Thyroid gland (tissue), 4 donors: ENCODE measurements around the gene CR2. TPM values are rescaled to one million over a fixed set of nuclear protein-coding genes. Genes with fewer than 3 reads are reported as not detected.
"Not testable (repeated sequence)": the region's sequence is repeated elsewhere in the genome, so short reads cannot be mapped to it uniquely, and the experiment has no call there.

Experiments used
- DNase-seq, 2 donors: peaks; one replicate each; pipeline ENCODE4 v3.0.0-alpha.2; 2019
- H3K27ac ChIP-seq, 3 donors: fragments of 200-600 bp; sonication (generic); 1 replicate in 2 of 3; 2 replicates in 1 of 3; pipeline ENCODE4 v1.5.1; 2016 to 2019; ENCODE audit warnings: mild to moderate bottlenecking in 1 of 3, moderate library complexity in 1 of 3
- H3K27me3 ChIP-seq: fragments of 200-600 bp; sonication (generic); one replicate; pipeline ENCODE4 v1.5.1; 2019
- H3K36me3 ChIP-seq, 2 donors: fragments of 200-600 bp; sonication (generic); one replicate each; pipeline ENCODE4 v1.5.1; 2016 to 2019
- H3K4me1 ChIP-seq, 2 donors: fragments of 200-600 bp; sonication (generic); one replicate each; pipeline ENCODE4 v1.5.1; 2017 to 2019
- H3K4me3 ChIP-seq, 3 donors: fragments of 200-600 bp; sonication (generic); replicated peaks in 1 of 3; 1 replicate in 2 of 3; 2 replicates in 1 of 3; pipeline ENCODE4 v1.5.1; 2016; ENCODE audit warnings: mild to moderate bottlenecking in 1 of 3
- H3K9me3 ChIP-seq: fragments of 200-600 bp; sonication (generic); one replicate; pipeline ENCODE4 v1.5.1; 2017
- CTCF ChIP-seq, 6 experiments: fragments of 200-600 bp in 3 of 6; fragments of 450-650 bp in 3 of 6; sonication (generic) in 3 of 6; IDR thresholded peaks; one replicate each; pipeline ENCODE4 v1.5.1; 2016 to 2019; ENCODE audit warnings: antibody characterized with exemption in 6 of 6, mild to moderate bottlenecking in 2 of 6, inconsistent platforms in 1 of 6, moderate library complexity in 1 of 6
- POLR2A ChIP-seq, 2 donors: fragments of 450-650 bp; IDR thresholded peaks; one replicate each; pipeline ENCODE4 v1.6.1; 2017; ENCODE audit warnings: antibody characterized with exemption in 2 of 2, mild to moderate bottlenecking in 2 of 2, moderate library complexity in 1 of 2
- WGBS, 2 donors: methylation state at CpG; one replicate each; pipeline ENCODE4 v1.1.5; 2017; 5-methylcytosine and 5-hydroxymethylcytosine counted together
- intact Hi-C: fragments of 100-400 bp; cut with DNase I; formaldehyde crosslinking; loops from one replicate; pipeline ENCODE4 v1.15.1; 2023
- total RNA-seq, 4 donors: library from RNA; depleted of rRNA; stranded (reverse); fragments of >200 nt; gene quantifications; one replicate each; pipeline ENCODE4 v1.2.3, GENCODE V29; 2016

Gene CR2
- total RNA-seq, 4 donors from 2014 or later, result 0.11 to 0.15 TPM; not detected in 2

DNA sequence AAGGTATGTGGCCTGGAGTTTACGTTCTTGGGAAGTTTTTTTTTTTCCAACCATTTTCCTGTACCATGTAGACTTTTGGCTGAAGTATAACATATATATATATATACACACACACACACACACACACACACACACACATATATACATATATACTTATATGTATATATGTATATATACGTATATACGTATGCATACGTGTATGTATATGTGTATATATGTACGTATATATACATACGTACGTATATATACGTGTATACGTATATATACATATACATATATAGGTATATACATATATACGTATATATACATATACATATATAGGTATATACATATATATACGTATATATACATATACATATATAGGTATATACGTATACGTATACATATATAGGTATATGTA is 60.8 kb downstream of the CR2 start:
- no peaks in the 10 kb centered on the region for H3K36me3 ChIP-seq
- H3K27me3 ChIP-seq, result no peaks in the 10 kb centered on the region
- H3K4me1 ChIP-seq, result no peaks in the 10 kb centered on the region
- WGBS, 2 donors, result 90 to 93% methylated on average over 13 of the region's 13 CpGs
- DNase-seq, result no peak
- intact Hi-C loops, result no loop called here
- no peak overlapping the region for H3K4me3 ChIP-seq
- TF ChIP-seq CTCF (IDR thresholded peaks at IDR 0.05) (no peak), POLR2A (IDR thresholded peaks at IDR 0.05) (no peak)
- H3K27ac ChIP-seq, result no peak overlapping the region
- no peaks in the 10 kb centered on the region for H3K9me3 ChIP-seq

GRCh38 chr1:207516729-207517128 is 62.6 kb downstream of the CR2 start:
- H3K36me3 ChIP-seq, result no peaks in the 10 kb centered on the region
- H3K27ac ChIP-seq, result no peak overlapping the region
- H3K4me3 ChIP-seq, result no peak overlapping the region
- H3K9me3 ChIP-seq, result no peaks in the 10 kb centered on the region
- intact Hi-C loops, result no loop called here
- DNase-seq, result no peak
- H3K4me1 ChIP-seq, result no peaks in the 10 kb centered on the region
- no peak for TF ChIP-seq POLR2A (IDR thresholded peaks at IDR 0.05)
- no peak for TF ChIP-seq CTCF (IDR thresholded peaks at IDR 0.05)
- H3K27me3 ChIP-seq, result no peaks in the 10 kb centered on the region

DNA sequence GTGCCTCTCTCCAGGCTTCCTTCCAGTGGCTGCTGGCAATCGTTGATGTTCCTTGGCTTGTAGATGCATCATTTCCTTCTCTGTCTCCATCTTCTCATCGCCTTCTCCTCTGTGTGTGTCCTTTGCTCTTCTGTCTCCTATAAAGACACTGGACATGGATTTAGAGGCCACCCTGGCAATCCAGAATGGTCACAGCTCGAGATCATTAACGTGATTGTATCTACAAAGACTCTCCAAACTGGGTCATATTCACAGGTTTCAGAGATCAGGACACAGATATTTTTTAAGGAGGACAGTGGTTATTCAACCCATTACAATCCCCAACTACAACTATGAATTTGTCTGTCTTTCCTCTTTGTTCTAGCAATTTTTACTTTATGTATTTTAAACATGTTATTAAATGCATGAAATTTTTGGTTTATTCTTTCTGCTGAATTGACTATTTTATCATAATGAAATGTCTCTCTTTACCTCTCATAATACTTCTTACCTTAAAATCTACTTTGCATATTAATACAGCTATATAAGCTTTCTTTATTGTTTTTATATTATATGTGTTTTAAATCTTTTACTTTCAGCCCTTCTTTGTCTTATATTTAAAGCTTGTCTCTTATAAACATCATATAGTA is 64.6 kb downstream of the CR2 start:
- 73 to 75% methylated on average over 4 of the region's 4 CpGs for WGBS, 2 donors
- TF ChIP-seq CTCF (IDR thresholded peaks at IDR 0.05) (no peak), POLR2A (IDR thresholded peaks at IDR 0.05) (no peak)
- Histone ChIP-seq H3K36me3 (no peaks in the 10 kb centered on the region), H3K27ac (no peak overlapping the region), H3K4me1 (no peaks in the 10 kb centered on the region), H3K9me3 (no peaks in the 10 kb centered on the region), H3K4me3 (no peak overlapping the region), H3K27me3 (no peaks in the 10 kb centered on the region)
- intact Hi-C loops, result no loop called here
- no peak for DNase-seq

DNA sequence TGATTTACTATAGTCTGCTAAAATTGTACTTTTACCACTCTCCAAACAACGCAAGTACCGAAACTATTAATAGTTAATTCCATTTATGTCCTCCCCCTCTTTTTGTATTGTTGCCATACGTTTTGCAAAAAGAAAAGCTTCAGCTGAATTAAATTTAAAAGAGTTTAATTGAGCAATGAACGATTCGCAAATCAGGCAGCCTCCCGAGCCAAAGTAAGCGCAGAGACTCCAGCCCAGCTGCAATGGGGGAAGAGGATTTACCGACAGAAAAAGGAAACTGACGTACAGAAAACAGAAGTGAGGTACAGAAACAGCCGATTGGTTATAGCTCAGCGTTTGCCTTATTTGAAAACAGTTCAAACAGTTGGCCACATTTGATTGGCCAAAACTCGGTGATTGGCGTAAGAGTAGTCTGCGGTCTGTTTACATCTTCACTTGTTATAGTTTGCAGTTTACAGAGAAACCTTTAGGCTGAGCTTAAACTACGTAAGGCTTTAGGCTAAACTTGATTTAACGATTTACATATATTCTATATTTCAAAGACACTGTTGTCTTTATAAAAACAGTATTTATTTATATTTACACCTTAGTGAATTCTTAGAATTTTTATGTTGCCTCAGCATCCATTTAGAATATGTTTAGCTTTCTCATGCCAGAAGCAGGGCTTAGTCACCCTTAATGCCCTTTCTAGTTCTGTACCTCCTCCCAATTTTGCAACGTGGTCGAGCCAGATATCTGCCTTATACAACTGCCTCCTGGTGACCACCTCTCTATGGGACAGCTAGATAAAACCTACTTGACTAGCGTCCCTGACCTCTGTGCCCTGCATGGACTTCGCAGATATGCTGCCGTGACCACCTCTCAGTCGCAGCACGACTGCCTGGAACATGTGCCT is 65.6 kb downstream of the CR2 start:
- Histone ChIP-seq H3K27me3 (no peaks in the 10 kb centered on the region), H3K4me1 (no peaks in the 10 kb centered on the region), H3K27ac (no peak overlapping the region), H3K36me3 (no peaks in the 10 kb centered on the region), H3K4me3 (no peak overlapping the region), H3K9me3 (no peaks in the 10 kb centered on the region)
- no peak for DNase-seq
- WGBS, 2 donors, result 82 to 84% methylated on average over 23 of the region's 23 CpGs
- no peak for TF ChIP-seq CTCF (IDR thresholded peaks at IDR 0.05)
- no peak for TF ChIP-seq POLR2A (IDR thresholded peaks at IDR 0.05)
- intact Hi-C loops, result no loop called here

DNA sequence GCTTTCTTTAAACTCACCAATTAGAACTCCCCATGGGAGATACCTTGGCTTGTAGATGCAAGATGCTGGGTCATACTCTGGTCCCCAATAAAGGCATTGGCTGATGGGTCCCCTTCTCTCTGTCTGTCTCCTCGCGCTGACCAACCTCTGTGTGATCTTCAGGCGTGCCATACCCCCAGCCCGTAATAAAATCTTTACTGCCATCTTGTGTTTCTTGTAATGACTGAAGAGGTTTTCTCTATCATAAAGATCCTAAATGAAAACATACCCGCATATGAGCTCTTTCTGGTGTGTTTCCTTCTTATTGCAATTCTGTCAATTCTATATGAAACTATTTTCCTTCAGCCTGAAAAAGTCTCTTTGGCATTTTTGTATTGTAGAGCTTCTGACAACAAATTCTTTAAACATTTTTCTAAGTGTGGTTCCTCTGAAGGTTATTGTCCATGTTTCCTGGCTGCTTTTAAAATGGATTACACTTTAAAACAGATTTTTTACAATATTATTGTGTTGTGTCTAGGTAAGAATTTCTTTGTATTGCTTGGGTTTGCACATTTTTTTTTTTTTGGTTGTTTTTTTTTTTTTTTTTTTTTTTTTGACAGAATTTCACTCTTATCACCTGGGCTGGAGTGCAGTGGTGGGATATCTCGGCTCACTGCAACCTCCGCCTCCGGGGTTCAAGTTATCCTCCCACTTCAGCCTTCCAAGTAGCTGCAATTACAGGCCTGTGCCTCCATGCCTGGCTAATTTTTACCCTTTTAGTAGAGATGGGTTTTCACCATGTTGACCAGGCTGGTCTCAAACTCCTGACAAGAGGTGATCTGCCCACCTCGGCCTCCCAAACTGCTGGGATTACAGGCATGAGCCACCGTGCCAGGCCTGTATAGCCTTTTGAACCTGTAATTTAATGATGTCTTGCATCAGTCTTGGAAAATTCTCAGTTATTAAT is 66.5 kb downstream of the CR2 start:
- H3K4me1 ChIP-seq, H3K27ac ChIP-seq, intact Hi-C loops, H3K36me3 ChIP-seq, DNase-seq, H3K9me3 ChIP-seq, H3K27me3 ChIP-seq, H3K4me3 ChIP-seq: not testable (repeated sequence)
- 88 to 92% methylated on average over 10 of the region's 10 CpGs for WGBS, 2 donors

GRCh38 chr1:207525239-207525638 is 71.1 kb downstream of the CR2 start:
- H3K36me3 ChIP-seq, H3K4me3 ChIP-seq, H3K4me1 ChIP-seq, intact Hi-C loops, H3K9me3 ChIP-seq, H3K27ac ChIP-seq, H3K27me3 ChIP-seq, DNase-seq: not testable (repeated sequence)
- 100% methylated on average over 2 of the region's 3 CpGs; no CpG with 5 or more reads in 1 of the 2 donors for WGBS, 2 donors

DNA sequence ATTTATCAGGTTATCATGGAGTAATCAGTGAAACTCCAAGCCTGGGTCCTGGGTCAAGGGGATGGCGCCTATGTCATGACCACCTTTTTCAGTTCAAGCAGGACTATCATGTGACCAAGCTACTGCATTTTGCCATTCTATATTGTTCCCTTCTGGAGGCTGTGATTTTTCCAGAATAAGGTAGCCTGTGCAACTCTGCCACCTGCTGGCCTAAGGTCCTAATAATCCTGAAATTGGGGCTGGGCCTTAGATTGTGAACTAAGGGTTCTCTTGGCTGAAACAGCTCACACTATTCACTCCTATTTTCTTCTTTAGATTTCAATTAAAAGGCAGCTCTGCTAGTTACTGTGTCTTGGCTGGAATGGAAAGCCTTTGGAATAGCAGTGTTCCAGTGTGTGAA is 74.3 kb downstream of the CR2 start:
- H3K27me3 ChIP-seq, DNase-seq, intact Hi-C loops, H3K36me3 ChIP-seq, H3K4me3 ChIP-seq, H3K9me3 ChIP-seq, H3K27ac ChIP-seq, H3K4me1 ChIP-seq: not testable (repeated sequence)
- no CpG with 5 or more reads among the region's 1 CpG for WGBS, 2 donors

DNA sequence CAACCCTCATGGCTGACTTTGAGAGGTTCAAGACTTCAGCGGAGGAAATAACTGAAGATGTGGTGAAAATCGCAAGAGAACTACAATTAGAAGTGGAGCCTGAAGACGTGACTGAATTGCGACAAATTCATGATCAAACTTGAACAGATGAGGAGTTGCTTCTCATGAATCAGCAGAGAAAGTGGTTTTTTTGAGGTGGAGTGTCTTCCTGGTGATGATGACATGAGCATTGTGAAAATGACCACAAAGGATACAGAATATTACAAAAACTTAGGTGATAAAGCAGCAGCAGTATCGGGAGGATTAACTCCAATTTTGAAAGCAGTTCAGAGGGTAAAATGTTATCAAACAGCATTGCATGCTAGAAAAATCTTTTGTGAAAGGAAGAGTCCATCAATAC is 82.1 kb downstream of the CR2 start:
- H3K9me3 ChIP-seq, DNase-seq, H3K4me1 ChIP-seq, intact Hi-C loops, H3K27ac ChIP-seq, H3K4me3 ChIP-seq, H3K36me3 ChIP-seq, H3K27me3 ChIP-seq: not testable (repeated sequence)
- WGBS, 2 donors, result no CpG with 5 or more reads among the region's 5 CpGs
